Measurements from ENCODE around the gene ZBTB25. TPM values are rescaled to one million over a fixed set of nuclear protein-coding genes. Genes with fewer than 3 reads are reported as not detected.

Gene ZBTB25
- total and polyA plus RNA-seq, 7 donors, result 0.69 to 24.6 (median 9.6) TPM

DNA sequence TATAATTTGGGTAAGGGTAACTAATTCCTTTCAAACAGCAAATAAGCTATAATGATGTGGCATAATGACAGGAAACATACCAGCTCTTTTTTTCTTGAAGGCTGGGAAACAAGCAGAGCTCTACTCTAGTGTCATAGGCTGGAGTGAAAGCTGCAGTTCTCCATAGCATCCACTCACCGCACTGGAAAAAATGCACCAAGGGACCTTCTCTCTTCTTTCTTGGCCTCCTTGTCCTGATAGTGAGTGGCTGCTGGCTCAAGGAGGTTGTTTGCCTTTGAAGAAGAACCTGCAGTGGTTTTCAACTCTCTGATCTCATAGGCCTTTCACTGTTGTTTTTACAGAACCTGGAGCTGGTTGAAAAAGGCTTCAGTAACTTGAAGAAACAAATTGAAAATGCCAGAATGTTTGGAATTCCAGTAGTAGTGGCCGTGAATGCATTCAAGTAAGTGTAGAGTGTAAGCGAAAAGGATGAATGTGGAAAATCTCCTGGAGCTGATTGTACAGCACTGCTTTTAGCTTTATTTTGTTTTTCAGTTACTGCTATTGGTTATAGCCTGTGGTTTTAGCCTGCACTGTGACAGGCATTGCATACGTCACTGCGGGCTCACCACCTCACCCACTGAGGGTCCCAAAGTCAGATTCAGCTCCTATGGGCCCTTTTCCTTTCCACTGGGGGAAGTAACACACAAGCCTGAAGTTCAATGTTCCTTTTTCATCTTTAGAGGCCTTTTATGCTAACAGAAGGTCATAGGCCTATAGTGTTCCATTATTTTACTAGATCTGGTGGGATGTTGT, 55.6 kb downstream of the ZBTB25 start:
- no peak overlapping the region for H3K4me3 ChIP-seq
- H3K27me3 ChIP-seq, result no peaks in the 10 kb centered on the region
- peak overlapping the region in 1 of 4 donors; percentile 50 for H3K27ac ChIP-seq
- intact Hi-C loops (cut with DNase I), result no loop called here
- H3K36me3 ChIP-seq, result peaks cover 0 to 57% (median 11%) of the 10 kb centered on the region in 4 donors
- no peak for TF ChIP-seq CTCF (IDR thresholded peaks at IDR 0.05)
- TF ChIP-seq EP300 (IDR thresholded peaks at IDR 0.05), result no peak
- TF ChIP-seq POLR2A (IDR thresholded peaks at IDR 0.05), result no peak
- no peak for TF ChIP-seq POLR2AphosphoS5 (IDR thresholded peaks at IDR 0.05)
- peaks cover 0 to 14% (median 4%) of the 10 kb centered on the region in 4 donors for H3K4me1 ChIP-seq
- DNase-seq, result no peak
- no peaks in the 10 kb centered on the region for H3K9me3 ChIP-seq
- 82 to 96% methylated on average over 5 of the region's 5 CpGs for WGBS, 2 donors

- H3K27ac ChIP-seq, result peak overlapping the region; percentile 6 to 63 (median 56)
- peaks cover 0 to 58% (median 9%) of the 10 kb centered on the region in 4 donors for H3K36me3 ChIP-seq
- no peaks in the 10 kb centered on the region for H3K27me3 ChIP-seq
- H3K4me3 ChIP-seq, result no peak overlapping the region
- TF ChIP-seq CTCF (IDR thresholded peaks at IDR 0.05), result no peak
- no peak for TF ChIP-seq POLR2AphosphoS5 (IDR thresholded peaks at IDR 0.05)
- TF ChIP-seq POLR2A (IDR thresholded peaks at IDR 0.05), result no peak
- TF ChIP-seq EP300 (IDR thresholded peaks at IDR 0.05), result no peak
- DNase-seq, result no peak
- WGBS, 2 donors, result 67 to 84% methylated on average over 7 of the region's 7 CpGs
- H3K4me1 ChIP-seq, result peaks cover 0 to 14% (median 4%) of the 10 kb centered on the region in 4 donors
- intact Hi-C loops (cut with DNase I), result no loop called here
- no peaks in the 10 kb centered on the region for H3K9me3 ChIP-seq
These were observed 58.4 kb downstream of the ZBTB25 start for GRCh38 chr14:64444984-64445845.

DNA sequence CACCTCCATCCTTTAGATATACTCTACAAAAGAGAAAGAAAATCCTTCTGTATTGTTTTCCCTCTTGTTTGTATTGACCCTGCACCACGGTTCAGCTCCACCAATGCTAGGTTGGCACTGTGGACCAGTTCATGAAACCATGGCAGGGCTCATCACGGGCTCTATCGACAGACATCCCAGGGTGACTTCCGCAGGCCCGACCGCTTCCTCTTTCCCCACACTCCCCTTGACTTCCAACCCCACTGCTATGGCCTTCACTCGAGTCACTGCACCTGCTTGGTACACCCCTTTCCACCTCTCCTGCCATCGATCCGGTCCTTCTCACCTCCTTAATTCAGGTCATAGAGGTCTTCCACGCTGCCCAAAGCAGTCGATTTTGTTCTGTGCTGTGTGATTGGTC, 59.5 kb downstream of the ZBTB25 start:
- H3K36me3 ChIP-seq, result peaks cover 0 to 55% (median 6%) of the 10 kb centered on the region in 4 donors
- DNase-seq, result no peak
- TF ChIP-seq EP300 (IDR thresholded peaks at IDR 0.05) (no peak), POLR2A (IDR thresholded peaks at IDR 0.05) (no peak), POLR2AphosphoS5 (IDR thresholded peaks at IDR 0.05) (no peak), CTCF (IDR thresholded peaks at IDR 0.05) (no peak)
- H3K9me3 ChIP-seq, result no peaks in the 10 kb centered on the region
- no peaks in the 10 kb centered on the region for H3K27me3 ChIP-seq
- intact Hi-C loops (cut with DNase I), result no loop called here
- H3K4me3 ChIP-seq, result no peak overlapping the region
- WGBS, 2 donors, result 87 to 94% methylated on average over 11 of the region's 11 CpGs
- H3K4me1 ChIP-seq, result peaks cover 0 to 14% (median 4%) of the 10 kb centered on the region in 4 donors
- H3K27ac ChIP-seq, result no peak overlapping the region

- H3K9me3 ChIP-seq, result no peaks in the 10 kb centered on the region
- H3K4me3 ChIP-seq, result no peak overlapping the region
- WGBS, 2 donors, result 89 to 94% methylated on average over 17 of the region's 17 CpGs
- peaks cover 0 to 14% (median 4%) of the 10 kb centered on the region in 4 donors for H3K4me1 ChIP-seq
- H3K27ac ChIP-seq, result no peak overlapping the region
- no peaks in the 10 kb centered on the region for H3K27me3 ChIP-seq
- intact Hi-C loops (cut with DNase I), result no loop called here
- no peak for TF ChIP-seq POLR2AphosphoS5 (IDR thresholded peaks at IDR 0.05)
- no peak for TF ChIP-seq EP300 (IDR thresholded peaks at IDR 0.05)
- no peak for TF ChIP-seq CTCF (IDR thresholded peaks at IDR 0.05)
- no peak for TF ChIP-seq POLR2A (IDR thresholded peaks at IDR 0.05)
- no peak for DNase-seq
- peaks cover 0 to 50% (median 11%) of the 10 kb centered on the region in 4 donors for H3K36me3 ChIP-seq
These were observed 61.2 kb downstream of the ZBTB25 start for GRCh38 chr14:64442300-64442988.

Measured in sigmoid colon (tissue), 7 donors.